GM18507 (cell line): ENCODE data around the gene PEAK3.

Experiments used
- DNase-seq: peaks from one replicate; pipeline ENCODE4 v3.0.0; 2011; ENCODE audit warnings: low read depth; ENCODE audit not compliant: insufficient read length; ENCODE audit errors: extremely low spot score
- FAIRE-seq: peaks from 2 replicates; lab custom pipeline; 2011; peaks lifted over from hg19 to GRCh38; lab: Jason Lieb, UNC

The PEAK3 gene

DNA sequence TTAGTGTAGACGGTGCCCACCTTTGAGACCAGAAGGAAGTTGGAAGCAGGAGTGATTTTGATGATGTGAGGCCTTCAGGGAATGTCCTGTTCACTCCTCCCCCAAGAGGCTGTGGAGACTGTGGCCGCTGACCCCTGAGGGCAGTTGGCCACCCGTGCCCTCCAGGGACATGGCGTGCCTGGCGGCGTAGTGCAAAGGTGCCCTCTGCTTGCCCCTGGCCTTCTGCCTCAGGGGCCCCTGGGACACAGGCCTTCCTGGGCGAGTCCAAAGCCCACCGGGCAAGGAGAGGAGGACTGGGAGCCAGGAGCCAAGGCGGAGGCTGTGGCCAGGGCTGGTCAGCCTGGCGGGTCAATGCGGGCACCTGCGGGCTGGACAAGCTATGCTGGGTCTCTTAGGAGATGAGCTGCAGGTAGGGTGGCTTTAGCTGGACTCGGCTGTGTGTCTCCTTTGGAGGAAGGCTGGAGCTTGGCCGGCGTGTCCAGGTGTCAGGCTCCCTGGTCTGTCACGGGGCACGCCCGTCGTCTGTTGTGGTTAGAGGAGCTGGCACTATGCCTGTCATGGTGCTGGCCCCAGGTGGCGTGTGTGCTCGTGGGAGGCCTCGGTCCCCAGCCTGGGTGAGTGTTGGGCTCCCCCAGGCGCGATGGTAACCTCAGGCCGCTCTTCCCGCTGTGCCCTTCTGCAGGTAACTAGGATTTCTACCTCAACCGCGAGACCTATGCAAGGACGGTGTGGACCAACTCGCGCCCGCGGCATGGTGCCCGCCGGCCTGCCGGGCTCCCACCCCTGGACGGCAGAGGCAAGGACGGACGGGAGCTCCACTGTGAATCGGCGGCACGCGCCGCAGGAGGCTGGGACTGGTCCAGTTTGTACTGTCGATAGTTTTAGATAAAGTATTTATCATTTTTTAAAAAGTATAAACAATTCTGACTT is 52.6 kb downstream of the PEAK3 start:
- FAIRE-seq (no peak), DNase-seq (no peak)

DNA sequence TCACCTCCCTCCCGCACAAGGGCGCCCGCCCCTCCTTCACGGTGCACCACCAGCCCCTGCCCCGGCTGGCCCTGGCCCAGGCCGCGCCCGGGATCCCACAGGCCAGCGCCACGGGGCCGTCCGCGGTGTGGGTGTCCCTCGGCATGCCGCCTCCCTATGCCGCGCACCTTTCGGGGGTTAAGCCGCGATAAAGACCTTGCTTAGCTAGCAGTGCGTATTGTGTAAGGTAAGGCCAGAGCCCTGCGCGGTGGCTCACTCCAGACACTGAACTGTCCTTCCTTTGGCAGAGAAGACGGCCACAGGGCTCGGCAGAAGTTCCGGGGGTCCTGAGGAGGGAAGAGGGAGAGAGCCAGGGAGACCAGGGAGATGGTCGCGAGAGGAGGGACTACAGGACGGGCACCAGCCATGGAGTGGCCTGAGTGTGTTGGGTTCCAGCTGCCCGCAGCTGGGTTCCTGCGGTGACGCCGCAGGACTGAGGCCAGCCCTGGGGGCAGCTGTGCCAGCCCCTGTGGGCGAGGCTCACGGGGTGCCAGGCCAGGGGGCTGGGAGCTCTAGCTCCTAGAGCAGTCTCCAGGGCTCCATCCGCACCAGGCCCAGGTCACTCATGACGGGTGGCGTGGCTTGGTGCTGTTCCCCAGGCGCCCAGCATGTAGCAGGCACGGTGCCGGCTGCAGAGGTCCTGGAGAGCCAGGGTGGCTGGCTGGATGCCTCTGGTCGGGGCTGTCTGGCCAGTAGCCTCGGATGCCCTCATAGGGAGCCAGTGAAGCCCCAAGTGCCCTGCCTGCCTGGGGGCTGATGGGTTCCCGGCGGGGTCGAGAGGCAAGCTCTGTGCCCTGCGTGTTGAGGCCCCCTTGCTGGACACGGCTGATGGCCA is 53.6 kb downstream of the PEAK3 start:
- FAIRE-seq, result no peak
- DNase-seq, result no peak

- FAIRE-seq (peak; percentile 77), DNase-seq (peak; percentile 57)
Observed at GRCh38 chr19:2227415-2228156, 54.4 kb downstream of the PEAK3 start.

DNA sequence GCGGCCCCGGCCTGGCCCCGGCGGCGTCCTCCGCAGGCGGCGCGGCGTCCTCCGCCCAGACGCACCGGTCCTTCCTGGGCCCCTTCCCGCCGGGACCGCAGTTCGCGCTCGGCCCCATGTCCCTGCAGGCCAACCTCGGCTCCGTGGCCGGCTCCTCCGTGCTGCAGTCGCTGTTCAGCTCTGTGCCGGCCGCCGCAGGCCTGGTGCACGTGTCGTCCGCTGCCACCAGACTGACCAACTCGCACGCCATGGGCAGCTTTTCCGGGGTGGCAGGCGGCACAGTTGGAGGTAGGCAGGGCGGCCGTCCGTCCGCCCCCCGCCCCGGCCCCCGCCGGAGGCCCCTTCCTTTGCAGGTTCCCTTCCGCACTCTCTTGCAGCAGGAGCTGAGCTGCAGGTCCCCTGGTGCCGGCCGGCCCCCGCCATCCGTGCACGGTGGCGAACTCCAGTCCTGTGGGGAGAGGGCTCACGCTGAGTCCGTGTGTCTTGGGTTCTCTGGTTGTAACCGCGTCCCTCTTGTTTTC is 55.1 kb downstream of the PEAK3 start:
- FAIRE-seq (no peak), DNase-seq (no peak)

DNA sequence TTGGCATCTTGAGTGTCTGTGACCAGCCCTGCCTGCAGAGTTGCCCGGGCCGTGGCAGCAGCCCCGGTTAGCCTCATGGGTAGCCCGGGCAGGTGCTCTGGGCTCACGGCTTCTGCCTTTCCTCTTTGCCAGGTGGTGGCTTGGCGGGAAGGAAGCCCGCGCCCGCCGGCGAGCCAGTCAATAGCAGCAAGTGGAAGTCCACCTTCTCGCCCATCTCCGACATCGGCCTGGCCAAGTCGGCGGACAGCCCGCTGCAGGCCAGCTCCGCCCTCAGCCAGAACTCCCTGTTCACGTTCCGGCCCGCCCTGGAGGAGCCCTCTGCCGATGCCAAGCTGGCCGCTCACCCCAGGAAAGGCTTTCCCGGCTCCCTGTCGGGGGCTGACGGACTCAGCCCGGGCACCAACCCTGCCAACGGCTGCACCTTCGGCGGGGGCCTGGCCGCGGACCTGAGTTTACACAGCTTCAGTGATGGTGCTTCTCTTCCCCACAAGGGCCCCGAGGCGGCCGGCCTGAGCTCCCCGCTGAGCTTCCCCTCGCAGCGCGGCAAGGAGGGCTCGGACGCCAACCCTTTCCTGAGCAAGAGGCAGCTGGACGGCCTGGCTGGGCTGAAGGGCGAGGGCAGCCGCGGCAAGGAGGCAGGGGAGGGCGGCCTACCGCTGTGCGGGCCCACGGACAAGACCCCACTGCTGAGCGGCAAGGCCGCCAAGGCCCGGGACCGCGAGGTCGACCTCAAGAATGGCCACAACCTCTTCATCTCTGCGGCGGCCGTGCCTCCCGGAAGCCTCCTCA is 55.7 kb downstream of the PEAK3 start:
- no peak for DNase-seq
- FAIRE-seq, result no peak

DNA sequence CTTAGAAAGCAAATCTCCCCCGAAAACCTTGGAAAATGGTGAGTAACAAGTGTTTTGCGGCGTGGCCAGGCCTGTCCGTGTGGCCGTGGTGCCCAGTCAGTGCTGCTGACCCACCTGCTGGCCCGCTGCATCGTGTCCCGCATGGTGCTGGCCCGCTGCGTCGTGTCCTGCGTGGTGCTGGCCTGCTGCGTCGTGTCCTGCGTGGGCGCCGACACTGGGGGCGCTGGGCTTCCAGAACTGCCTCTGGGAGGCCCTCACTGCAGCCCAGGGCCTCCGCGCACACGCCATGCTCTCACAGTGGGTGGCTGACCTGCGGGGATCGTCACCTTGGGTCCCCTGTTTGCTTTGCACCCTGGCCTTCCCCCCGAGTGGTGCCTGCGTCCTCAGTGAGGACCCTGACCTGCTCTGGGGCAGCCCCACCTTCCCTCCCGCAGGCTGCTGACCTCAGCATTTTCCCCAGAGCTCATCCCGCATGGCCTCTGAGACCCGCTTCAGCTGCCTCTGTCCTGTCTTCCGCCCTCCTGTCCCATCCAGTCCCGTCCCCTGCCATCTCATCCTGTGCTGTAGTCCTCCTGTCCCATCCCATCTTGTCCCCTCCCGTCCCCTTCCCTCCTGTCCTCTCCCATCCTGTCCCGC is 56.4 kb downstream of the PEAK3 start:
- no peak for FAIRE-seq
- DNase-seq, result no peak

GRCh38 chr19:2224754-2225349 is 57.1 kb downstream of the PEAK3 start:
- no peak for DNase-seq
- FAIRE-seq, result no peak
